ENCODE data around the gene TMEM82. TPM values are rescaled to one million over a fixed set of nuclear protein-coding genes. Genes with fewer than 3 reads are reported as not detected.

The TMEM82 gene
- total RNA-seq, 2 donors from 2014 or later: 0.46 to 3.2 TPM

GRCh38 chr1:15757575-15758342 lies 15.5 kb downstream of the TMEM82 start:
- Histone ChIP-seq H3K36me3 (ENCODE audit: control insufficient read depth, insufficient read depth, low read length) (peaks cover 17% of the 10 kb centered on the region), H3K9me3 (ENCODE audit: control insufficient read depth, low read length) (no peaks in the 10 kb centered on the region), H3K9ac (ENCODE audit: extremely low read depth, low read length, poor library complexity, severe bottlenecking) (peak overlapping the region; percentile 20), H3K27me3 (ENCODE audit: control insufficient read depth, insufficient read depth, low read length, poor library complexity, severe bottlenecking) (no peaks in the 10 kb centered on the region), H3K4me3 (ENCODE audit: low read length) (peak overlapping the region; percentile 78), H3K27ac (ENCODE audit: low read depth, low read length) (no peak overlapping the region), H3K4me1 (ENCODE audit: control insufficient read depth, insufficient read depth, low read length) (peaks cover 13% of the 10 kb centered on the region)
- Mint-ChIP-seq H3K27me3 (ENCODE audit: insufficient read depth) (peaks cover 18% of the 10 kb centered on the region), H3K36me3 (ENCODE audit: low read depth) (peaks cover 6% of the 10 kb centered on the region), H3K9me3 (peaks cover 1% of the 10 kb centered on the region), H3K4me1 (peaks cover 30% of the 10 kb centered on the region), H3K4me3 (peak overlapping the region; percentile 68), H3K27ac (peak overlapping the region; percentile 83)
- 5 to 22% methylated on average over 10 to 24 of the region's 24 CpGs for WGBS, 2 experiments (ENCODE audit: insufficient coverage in 1 of 2, insufficient read length in 1 of 2)
- TF ChIP-seq, protein P1, sequence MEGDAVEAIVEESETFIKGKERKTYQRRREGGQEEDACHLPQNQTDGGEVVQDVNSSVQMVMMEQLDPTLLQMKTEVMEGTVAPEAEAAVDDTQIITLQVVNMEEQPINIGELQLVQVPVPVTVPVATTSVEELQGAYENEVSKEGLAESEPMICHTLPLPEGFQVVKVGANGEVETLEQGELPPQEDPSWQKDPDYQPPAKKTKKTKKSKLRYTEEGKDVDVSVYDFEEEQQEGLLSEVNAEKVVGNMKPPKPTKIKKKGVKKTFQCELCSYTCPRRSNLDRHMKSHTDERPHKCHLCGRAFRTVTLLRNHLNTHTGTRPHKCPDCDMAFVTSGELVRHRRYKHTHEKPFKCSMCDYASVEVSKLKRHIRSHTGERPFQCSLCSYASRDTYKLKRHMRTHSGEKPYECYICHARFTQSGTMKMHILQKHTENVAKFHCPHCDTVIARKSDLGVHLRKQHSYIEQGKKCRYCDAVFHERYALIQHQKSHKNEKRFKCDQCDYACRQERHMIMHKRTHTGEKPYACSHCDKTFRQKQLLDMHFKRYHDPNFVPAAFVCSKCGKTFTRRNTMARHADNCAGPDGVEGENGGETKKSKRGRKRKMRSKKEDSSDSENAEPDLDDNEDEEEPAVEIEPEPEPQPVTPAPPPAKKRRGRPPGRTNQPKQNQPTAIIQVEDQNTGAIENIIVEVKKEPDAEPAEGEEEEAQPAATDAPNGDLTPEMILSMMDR (conservative IDR thresholded peaks at IDR 0.05): peak; percentile 12
- peak; percentile 83 for DNase-seq

GRCh38 chr1:15758343-15758931 lies 16.1 kb downstream of the TMEM82 start, which contains the start of gene FBLIM1:
Gene FBLIM1, plus strand, starts transcription at chr1:15758795. Its CDS starts 6,189 bp downstream, at chr1:15764984.
- Histone ChIP-seq H3K36me3 (ENCODE audit: control insufficient read depth, insufficient read depth, low read length) (peaks cover 19% of the 10 kb centered on the region), H3K9me3 (ENCODE audit: control insufficient read depth, low read length) (no peaks in the 10 kb centered on the region), H3K27ac (ENCODE audit: low read depth, low read length) (no peak within 1 kb of the TSS), H3K4me1 (ENCODE audit: control insufficient read depth, insufficient read depth, low read length) (peaks cover 13% of the 10 kb centered on the region), H3K4me3 (ENCODE audit: low read length) (peak within 1 kb of the TSS; percentile 93), H3K9ac (ENCODE audit: extremely low read depth, low read length, poor library complexity, severe bottlenecking) (peak within 1 kb of the TSS; percentile 80), H3K27me3 (ENCODE audit: control insufficient read depth, insufficient read depth, low read length, poor library complexity, severe bottlenecking) (no peaks in the 10 kb centered on the region)
- peaks cover 1% of the 10 kb centered on the region for H3K9me3 Mint-ChIP-seq
- peak; percentile 87 for DNase-seq
- WGBS, 2 experiments (ENCODE audit: insufficient coverage in 1 of 2, insufficient read length in 1 of 2): 0% methylated on average over 44 of the region's 58 CpGs; no CpG with 5 or more reads in 1 of the 2 experiments
- H3K4me1 Mint-ChIP-seq: peaks cover 30% of the 10 kb centered on the region
- TF ChIP-seq, protein P1 (conservative IDR thresholded peaks at IDR 0.05): no peak
- H3K4me3 Mint-ChIP-seq: peak within 1 kb of the TSS; percentile 78
- H3K27me3 Mint-ChIP-seq (ENCODE audit: insufficient read depth): peaks cover 18% of the 10 kb centered on the region
- peak within 1 kb of the TSS; percentile 88 for H3K27ac Mint-ChIP-seq
- peaks cover 7% of the 10 kb centered on the region for H3K36me3 Mint-ChIP-seq (ENCODE audit: low read depth)

DNA sequence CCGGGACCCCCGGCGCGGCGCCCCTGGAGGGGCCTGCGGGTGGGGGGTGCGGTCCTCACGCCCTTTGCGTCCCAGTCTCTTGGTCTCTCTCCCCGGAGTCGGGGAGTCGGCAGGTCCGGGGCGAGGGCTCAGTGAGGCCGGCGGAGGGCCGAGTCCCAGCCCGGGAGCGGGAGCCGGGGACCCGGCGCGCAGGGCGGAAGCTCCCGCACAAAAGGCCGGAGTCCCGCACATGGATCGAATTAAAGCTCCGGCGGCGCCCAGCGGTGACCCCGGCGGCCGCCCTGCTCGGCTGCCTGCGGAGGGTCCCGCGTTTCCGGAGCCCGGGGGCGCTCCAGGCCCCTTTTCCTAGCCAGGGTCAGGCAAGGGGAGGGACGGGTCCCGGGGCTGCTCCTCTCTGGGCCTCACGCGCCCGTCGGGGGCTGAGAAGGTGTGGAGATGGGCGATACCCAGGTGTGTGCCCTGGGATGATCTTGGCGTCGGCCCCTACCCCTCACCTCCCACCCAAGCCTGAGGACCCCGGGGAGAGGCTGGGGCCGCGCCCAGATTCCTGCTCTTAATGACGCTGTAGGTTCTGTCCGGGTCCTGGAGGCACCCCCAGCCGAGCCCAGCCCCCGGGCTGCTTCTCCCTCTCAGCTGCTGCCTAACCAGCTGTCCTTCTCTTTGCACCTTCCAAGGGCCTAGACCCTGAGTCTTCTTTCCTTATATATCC lies 16.8 kb downstream of the TMEM82 start:
- Mint-ChIP-seq H3K4me1 (peaks cover 33% of the 10 kb centered on the region), H3K4me3 (peak overlapping the region; percentile 78), H3K36me3 (ENCODE audit: low read depth) (peaks cover 11% of the 10 kb centered on the region), H3K27ac (peak overlapping the region; percentile 88), H3K27me3 (ENCODE audit: insufficient read depth) (peaks cover 18% of the 10 kb centered on the region), H3K9me3 (peaks cover 1% of the 10 kb centered on the region)
- TF ChIP-seq, protein P1 (conservative IDR thresholded peaks at IDR 0.05): no peak
- Histone ChIP-seq H3K4me3 (ENCODE audit: low read length) (peak overlapping the region; percentile 93), H3K27me3 (ENCODE audit: control insufficient read depth, insufficient read depth, low read length, poor library complexity, severe bottlenecking) (no peaks in the 10 kb centered on the region), H3K9ac (ENCODE audit: extremely low read depth, low read length, poor library complexity, severe bottlenecking) (peak overlapping the region; percentile 80), H3K27ac (ENCODE audit: low read depth, low read length) (no peak overlapping the region), H3K36me3 (ENCODE audit: control insufficient read depth, insufficient read depth, low read length) (peaks cover 23% of the 10 kb centered on the region), H3K4me1 (ENCODE audit: control insufficient read depth, insufficient read depth, low read length) (peaks cover 13% of the 10 kb centered on the region), H3K9me3 (ENCODE audit: control insufficient read depth, low read length) (no peaks in the 10 kb centered on the region)
- no peak for DNase-seq
- 0 to 1% methylated on average over 4 to 54 of the region's 58 CpGs for WGBS, 2 experiments (ENCODE audit: insufficient coverage in 1 of 2, insufficient read length in 1 of 2)

All from endodermal cell (in vitro differentiated cells).